Testis (tissue), 2 donors: Measurements from ENCODE around the gene ARID4B.

Experiments
- POLR2A ChIP-seq: fragments of 450-650 bp; IDR thresholded peaks from one replicate; pipeline ENCODE4 v1.6.1; 2017; ENCODE audit warnings: antibody characterized with exemption, mild to moderate bottlenecking, moderate library complexity
- TF ChIP-seq, protein P1 (sequence below), 3 experiments: fragments of 450-650 bp in 2 of 3; fragments of 200-600 bp in 1 of 3; sonication (generic) in 1 of 3; IDR thresholded peaks; one replicate each; pipeline ENCODE4 v1.5.1; 2016 to 2019; ENCODE audit warnings: antibody characterized with exemption in 3 of 3, mild to moderate bottlenecking in 2 of 3, moderate library complexity in 1 of 3

DNA sequence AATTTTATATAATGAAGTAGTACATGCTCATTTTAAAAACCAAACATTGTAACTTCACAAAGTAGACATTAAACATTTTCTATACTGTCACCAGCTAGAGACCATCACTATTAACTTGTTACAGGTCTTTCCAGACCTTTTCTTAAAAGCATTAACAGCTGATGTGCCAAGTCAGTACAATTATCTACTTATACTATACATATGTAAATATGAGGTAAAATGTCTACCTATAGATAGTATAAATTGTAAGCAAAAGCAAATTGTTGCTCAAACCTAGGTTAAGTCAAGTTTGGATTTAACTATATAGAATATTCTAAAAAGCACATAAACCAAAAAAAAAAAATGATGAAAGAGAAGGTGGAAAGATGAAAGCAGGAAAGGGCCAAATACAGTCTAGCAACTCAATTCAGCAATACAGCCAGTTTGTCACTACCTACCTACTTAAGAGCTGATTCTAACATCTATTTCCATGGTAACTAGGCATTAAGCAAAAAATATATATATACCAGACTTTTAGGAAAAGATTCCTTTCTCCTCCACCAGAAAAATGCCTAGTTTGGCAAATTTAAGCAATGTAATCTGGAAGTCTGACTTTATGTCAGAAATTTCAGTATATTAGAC is 34.5 kb downstream of the ARID4B start:
- TF ChIP-seq, protein P1, sequence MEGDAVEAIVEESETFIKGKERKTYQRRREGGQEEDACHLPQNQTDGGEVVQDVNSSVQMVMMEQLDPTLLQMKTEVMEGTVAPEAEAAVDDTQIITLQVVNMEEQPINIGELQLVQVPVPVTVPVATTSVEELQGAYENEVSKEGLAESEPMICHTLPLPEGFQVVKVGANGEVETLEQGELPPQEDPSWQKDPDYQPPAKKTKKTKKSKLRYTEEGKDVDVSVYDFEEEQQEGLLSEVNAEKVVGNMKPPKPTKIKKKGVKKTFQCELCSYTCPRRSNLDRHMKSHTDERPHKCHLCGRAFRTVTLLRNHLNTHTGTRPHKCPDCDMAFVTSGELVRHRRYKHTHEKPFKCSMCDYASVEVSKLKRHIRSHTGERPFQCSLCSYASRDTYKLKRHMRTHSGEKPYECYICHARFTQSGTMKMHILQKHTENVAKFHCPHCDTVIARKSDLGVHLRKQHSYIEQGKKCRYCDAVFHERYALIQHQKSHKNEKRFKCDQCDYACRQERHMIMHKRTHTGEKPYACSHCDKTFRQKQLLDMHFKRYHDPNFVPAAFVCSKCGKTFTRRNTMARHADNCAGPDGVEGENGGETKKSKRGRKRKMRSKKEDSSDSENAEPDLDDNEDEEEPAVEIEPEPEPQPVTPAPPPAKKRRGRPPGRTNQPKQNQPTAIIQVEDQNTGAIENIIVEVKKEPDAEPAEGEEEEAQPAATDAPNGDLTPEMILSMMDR (IDR thresholded peaks at IDR 0.05): no peak
- no peak for TF ChIP-seq POLR2A
